Cardiac septum (tissue), 1 donor: Measurements from ENCODE around the gene HOXC9. TPM values are rescaled to one million over a fixed set of nuclear protein-coding genes. Genes with fewer than 3 reads are reported as not detected.
"Not testable (repeated sequence)": the region's sequence is repeated elsewhere in the genome, so short reads cannot be mapped to it uniquely, and the experiment has no call there.

ENCODE experiments used
- DNase-seq: peaks from one replicate; pipeline ENCODE4 v3.0.0-alpha.2; 2020; ENCODE audit warnings: low spot score
- intact Hi-C: fragments of 100-400 bp; cut with DNase I; formaldehyde crosslinking; loops from one replicate; pipeline ENCODE4 v1.14.0; 2022
- total RNA-seq: library from RNA; stranded (reverse); fragmentation: NEBNext Ultra II Directional; extraction: Animal tissue kit (Norgen Biotek cat#: 25700); gene quantifications from one replicate; pipeline ENCODE4 v1.2.1, GENCODE V29; 2021
- donor health status: DM: no; HTN: no; CAD: no.

HOXC9 gene
- total RNA-seq, 1 donor from 2014 or later: not detected

DNA sequence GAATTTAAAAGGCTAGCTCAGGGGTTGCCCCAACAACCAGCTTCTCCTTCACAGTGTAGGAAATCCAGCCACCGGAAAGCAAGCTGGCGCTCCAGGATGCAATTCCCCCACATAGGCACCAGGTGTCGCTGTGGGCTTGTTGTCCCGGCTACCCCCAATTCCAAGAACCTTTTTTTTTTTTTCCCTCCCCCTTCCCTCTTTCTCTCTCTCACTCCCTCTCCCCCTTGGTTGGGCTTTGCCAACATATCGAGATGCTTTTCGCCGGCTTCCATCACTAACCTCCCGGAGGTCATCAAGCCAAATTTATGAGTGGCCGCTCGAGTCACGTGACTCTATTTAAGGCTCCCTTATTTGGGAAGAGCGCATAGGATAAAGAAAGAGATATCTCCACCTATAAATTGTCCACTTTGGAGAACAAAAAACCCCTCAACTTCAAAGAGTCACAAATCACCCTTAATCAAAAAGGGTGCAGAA is 32.7 kb downstream of the HOXC9 start, which contains the start of gene HOXC5:
Gene HOXC5, plus strand, starts transcription at position 424 of the 474 bp plus-strand sequence. CDS start 73 bp downstream, outside the sequence.
- intact Hi-C loops: no loop called here
- no peak for DNase-seq

DNA sequence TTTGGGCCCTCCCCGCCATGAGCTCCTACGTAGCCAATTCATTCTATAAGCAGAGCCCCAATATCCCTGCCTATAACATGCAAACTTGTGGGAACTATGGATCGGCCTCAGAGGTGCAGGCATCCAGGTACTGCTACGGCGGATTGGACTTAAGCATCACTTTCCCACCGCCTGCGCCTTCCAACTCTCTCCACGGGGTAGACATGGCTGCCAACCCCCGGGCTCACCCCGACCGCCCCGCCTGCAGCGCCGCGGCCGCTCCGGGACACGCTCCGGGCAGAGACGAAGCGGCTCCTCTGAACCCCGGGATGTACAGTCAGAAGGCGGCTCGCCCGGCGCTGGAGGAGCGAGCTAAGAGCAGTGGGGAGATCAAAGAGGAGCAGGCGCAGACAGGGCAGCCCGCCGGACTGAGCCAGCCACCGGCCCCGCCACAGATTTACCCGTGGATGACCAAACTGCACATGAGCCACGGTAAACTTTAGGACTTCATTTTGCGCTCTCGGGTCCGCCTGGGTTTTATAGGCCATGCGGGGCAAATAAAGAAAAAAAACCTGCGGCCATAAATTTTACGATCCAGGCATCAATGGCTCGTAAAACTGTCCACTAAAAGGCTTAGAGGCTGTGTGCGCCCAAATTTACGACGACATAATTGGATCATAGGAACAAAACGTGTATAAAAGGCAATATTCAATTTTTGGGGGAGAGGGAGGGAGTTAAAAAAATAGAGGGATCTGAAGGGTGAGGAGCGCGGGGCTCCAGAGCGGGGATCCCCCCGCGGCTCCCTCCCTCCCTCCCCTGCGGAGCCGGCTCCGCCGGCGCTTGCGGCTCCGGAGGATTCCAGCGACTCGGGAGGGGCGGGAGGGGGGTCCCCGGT is 33.4 kb downstream of the HOXC9 start:
- intact Hi-C loops: no loop called here
- no peak for DNase-seq

DNA sequence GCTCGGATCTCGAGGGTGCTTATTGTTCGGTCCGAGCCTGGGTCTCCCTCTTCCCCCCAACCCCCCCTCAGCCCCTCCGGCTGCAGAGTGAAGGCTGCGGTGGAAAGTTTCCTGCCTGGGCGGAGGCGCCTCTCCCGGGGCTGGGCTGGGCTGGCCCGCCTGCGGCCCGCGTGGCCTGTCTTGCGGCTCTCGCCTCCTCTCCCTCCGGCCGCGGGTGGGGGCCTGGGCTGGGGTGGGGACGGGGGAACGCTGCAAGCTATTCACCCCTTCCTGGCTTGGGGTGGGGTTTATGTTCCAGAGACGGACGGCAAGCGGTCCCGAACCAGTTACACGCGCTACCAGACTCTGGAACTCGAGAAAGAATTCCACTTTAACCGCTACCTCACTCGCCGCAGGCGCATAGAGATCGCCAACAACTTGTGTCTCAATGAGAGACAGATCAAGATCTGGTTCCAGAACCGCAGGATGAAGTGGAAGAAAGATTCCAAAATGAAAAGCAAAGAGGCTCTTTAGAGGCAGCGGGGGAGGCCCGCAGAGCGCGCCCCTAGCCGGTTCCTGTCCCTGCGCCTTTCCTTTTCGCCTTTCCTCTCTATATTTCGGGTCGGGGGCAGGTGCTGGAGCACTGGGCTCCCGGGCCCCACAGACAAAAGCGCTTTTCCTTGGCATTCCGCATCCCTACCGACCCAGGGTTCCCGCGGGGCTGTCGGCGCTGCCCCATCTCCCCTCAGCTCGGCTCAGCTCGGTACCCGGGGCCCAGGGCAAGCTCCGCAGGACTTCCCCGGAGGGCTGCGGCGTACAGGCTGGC is 34.2 kb downstream of the HOXC9 start:
- DNase-seq: no peak
- intact Hi-C loops: no loop called here

DNA sequence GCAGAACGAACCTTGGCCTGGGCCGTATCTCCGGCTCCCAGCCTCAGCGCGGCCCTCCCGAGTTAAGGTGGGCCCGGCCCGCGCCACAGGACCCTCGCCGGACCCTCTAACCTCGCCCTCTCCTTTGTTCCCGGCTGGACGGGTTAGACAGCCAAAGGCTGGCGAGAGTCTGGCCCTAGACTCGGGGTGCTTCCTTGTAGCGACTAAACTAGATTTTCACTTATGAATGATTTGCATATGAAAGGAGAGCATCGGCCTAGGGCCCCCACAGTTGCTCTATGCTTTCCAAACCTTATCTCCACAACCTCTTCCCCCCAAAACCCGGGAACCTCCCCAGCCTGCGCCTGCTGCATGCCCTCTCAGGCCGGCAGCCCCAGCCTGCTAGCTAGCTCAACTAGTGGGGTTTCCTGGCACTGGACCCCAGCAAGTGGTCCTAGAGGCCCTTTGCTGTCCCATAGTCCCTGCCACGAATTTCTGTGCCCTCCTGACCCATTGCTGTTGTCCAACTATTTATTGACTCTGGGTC is 34.9 kb downstream of the HOXC9 start:
- intact Hi-C loops: no loop called here
- no peak for DNase-seq

DNA sequence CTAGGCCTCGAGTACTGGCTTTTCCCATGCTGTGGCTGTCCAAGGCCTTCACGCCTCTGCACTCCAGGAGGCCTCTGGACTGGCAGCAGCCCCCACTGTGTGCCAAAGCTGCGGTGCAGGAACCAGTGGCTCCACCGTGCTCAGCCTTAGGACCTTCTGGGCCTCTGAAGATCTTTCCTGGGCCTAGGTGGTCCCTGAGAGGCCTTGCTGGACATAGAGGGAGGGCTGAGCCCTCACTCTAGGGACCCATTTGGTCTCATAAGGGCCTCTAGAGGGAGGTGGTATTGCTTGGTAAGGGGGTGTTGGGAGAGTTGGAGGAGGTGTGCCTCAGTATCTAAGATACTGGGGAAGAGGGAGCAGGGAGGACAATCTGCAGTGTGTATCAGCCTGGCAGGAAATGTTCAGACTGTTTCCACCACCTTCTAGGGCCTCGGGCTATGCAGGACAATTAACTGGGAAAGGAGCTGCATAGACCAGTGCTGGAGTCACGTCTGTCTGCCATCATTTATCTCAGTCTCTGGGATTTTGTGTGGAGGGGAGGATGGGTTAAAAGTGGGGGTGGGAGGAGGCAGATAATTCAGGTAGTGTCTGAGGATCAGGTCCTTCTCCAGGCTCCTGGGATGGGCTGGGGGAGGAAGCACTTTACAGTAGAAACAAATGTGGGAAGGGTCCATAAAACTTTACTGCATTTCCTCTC is 35.8 kb downstream of the HOXC9 start:
- intact Hi-C loops: no loop called here
- no peak for DNase-seq

DNA sequence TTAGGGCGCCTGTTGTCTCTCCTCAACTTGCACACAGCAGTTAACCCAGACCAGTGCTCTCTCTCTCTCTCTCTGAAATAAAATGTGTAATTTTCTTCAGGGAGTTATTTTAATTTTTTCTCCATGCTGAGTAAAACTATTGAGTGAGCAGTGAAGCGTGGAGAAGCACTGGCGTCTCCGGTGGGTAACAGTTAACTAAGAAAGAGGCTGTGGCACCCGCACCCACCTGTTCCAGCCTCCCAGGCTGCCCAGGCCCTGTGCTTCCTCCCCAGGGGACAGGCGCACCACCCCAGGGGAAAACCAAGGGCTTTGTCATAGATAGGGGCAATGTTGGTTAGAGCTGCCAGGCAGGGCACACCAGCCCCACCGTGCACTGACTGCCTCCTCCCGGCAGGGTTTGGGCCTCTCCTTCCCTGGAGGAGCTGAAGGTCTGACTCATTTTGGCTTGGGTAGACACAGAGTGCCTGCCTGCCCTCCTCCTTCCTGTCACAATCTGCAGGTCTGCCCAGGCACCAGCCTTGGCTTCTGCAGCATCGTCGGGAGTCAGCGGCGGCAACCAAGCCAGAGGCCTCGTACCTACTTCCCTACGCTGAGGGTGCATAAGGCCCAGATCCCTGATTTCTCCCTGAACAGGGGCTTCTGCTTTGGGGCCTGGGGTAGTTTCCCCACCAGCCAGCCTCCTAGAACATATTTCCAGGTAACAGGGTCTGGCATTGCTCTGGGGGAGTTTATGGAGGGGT is 36.8 kb downstream of the HOXC9 start:
- intact Hi-C loops: no loop called here
- no peak for DNase-seq

DNA sequence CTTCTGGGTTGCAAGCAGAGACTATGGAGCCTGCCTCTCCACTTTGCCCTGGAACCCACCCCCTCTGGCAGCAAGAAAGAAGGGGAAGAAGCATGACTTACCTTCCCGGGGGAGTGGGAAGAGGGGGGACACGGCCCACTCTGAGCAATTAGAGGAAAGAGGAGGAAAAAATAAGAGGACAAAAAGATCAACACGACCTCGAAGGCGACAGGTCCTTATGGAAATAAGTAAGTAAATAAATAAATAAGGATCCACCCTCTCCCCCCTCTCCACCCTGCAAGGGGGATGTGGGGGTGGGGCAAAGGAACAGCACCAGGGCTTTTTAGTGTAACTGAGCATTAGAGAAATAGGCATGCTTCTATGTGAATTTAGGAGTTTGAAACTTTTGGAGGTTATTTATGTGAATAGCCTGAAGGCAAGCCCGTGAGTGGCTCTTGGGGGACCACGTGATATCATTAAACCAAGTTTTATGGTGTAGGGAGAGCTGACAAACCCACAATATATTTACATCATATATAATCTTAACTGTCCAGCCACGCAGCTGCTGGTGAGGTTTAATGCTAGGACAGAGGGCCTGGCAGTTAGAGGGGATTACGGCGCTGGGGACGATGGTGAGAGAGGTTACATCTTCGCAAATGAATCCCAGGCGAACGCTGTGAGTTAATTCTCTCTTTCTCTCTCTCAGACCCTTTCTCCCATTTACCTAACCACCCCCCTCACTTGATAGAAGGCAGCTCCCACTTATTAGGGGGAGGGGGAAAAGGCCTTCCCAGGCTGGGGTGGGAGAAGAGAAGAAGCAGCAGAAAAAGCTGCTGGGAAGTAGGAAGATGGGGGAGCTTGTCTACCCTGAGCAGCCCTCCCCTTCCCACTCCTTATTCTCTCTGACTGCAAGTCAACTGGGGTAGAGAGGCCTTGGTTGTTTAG is 37.7 kb downstream of the HOXC9 start:
- intact Hi-C loops: no loop called here
- DNase-seq: no peak

DNA sequence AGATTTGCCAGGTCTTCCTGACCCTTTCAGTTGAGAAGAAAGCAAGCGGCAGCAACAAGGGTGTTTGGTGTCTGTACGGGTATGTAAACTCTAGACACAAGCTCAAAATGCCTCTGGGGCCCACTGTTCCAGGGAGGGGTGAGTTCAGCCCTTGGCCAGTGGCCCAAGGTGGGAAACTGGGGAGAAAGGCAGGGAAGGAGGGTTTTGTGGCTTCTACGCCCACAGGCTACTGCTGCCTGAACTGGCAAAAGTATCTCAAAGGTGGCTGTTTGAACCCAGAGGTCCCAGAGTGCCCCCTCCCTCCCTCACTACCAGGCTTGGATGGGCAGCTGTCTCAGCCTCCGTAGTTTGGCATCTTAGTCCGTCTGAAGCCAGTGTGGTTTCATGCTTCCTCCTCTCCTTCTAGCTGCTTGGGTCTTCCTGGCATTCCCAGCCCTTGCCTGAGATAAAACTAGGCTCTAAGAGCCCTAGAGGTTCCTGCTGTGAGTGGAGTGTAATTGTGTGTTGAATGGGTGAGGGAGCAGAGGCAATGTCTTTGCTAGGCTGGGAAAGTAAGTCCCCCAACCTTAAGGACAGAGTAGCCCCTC is 38.4 kb downstream of the HOXC9 start:
- no peak for DNase-seq
- intact Hi-C loops: no loop called here

DNA sequence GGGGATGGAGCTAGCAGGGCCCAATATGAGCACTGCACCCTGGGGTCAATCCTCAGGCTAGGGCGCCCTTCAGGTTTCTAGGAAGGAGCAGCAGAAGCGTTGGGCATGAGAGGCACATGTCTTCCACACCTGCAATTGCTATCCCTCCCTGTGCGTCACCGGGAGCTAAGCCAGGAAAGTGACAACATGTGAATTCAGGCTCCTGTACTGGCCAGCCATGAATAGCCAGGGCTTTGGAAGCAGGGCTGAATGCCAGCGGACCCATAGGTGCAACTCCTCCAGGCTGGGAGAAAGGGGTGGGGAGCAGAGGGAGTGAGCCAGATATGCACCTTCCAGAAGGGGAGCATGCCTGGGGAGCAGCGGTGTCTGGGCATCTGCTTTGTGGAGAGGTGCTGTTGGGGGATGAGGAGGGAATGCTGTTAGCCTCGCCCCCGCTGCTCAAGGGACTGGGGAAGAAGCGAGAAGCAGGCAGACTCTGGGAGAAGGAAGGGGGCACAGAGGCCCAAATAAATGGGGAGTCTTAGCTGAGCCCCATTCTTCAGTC is 39.0 kb downstream of the HOXC9 start:
- no peak for DNase-seq
- intact Hi-C loops: no loop called here

DNA sequence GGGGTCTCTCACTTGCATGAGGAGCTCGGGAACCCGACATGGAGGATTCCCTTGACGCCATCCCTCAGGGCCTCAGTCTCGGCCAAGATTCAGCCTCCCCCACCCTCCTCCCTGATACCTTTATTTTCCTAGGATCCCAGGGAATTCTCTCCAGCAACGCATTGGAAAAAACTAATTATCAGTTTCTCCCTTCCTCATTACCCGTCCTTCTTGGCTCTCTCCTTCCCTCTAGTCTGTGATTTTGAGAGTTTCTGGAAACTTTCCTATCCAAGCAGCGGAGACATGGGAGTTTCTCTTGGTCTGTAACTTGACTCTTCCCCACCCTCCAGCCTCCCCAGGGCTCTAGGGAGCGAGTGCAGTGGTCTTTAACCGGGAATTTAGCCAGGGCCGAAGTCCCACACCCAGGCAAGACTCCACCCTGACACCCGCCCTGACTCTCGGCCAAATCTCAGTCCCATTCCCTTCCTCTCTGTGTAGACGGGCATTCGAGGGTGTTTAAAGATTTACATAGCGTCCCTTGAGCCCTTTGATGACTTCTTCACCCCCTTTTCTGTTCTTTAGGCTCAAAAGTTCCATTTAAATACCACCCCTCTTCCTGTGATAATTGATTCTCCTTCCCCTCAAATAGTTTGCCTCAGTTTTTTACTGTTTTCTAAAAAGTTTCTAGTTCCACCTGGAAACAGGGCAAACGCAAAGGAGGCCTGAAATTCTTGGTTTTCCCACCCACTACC is 39.6 kb downstream of the HOXC9 start:
- no peak for DNase-seq
- intact Hi-C loops: no loop called here

DNA sequence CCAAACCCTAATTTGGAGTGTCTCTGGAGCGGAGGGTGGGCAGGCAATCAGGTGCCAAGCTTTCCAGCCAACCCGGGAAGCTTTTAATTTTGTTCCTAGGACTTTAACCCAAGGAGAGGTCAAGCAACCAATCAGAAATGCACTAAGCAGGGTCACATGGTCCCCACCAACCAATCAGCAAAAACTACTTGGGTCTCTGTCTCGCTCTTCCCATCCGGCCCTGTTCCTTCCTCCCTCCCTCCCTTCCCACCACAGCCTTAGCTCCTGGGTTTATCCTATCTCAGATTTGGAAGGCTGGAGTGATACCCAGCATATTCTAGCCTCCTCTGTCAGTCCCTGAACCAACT is 40.2 kb downstream of the HOXC9 start:
- DNase-seq: no peak
- intact Hi-C loops: no loop called here

DNA sequence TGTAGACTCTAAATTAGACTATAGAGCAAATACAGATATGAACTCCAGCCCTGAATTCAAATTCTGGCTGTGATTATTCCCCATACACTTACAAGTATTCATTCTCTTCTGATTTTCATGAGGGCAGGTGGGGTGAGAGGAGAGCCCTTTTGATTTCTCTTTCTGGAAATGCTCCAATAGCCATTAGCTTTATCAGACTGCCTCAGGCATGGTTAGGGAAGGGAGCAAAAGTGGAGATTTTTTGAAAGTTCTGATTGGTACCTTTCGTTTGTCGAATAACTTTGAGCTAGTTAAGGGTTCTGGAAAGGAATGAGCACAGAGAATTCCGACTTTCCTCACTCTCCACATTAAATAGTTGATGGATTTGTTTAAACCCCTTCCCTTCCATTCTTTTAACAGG is 40.7 kb downstream of the HOXC9 start:
- intact Hi-C loops: no loop called here
- no peak for DNase-seq

DNA sequence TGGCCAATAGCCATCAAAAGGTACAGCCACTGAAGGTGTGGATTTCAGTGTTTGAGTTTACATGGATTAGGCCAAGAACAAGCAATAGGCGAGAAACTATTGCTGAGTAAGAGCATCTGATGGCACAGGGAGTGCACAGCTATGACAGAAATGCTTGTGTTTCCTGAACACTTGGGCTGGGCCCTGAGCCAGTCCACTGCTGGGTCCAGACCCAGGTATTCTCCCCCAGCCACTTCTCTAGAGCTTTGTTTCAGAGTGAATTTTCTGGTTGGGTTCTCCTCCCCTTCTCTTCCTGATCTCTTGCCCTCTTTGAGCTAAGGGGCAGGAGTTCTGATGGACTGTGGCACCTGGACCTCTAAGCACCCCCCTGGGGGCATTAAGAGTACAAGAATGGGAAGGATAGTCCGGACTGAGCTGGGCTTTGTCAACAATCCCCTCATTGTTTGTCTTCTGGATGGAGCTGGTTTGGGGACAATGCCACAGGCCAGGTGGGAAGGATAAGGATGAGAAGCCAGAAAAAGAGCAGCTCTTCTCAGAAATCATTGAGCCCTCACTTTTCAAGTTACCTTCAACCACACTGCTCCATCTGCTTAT is 41.2 kb downstream of the HOXC9 start:
- no peak for DNase-seq
- intact Hi-C loops: no loop called here

DNA sequence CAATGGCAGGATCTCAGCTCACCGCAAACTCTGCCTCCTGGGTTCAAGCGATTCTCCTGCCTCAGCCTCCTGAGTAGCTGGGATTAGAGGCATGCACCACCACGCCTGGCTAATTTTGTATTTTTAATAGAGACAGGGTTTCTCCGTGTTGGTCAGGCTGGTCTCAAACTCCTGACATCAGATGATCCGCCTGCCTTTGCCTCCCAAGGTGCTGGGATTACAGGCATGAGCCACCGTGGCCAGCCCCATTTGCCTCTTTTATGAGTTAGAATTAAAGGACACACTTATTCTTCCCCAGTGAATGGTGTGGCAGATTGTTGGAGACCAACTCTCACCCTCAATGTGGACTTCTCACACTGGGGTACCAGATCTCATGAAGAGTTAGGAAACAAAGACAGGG is 42.1 kb downstream of the HOXC9 start:
- intact Hi-C loops, DNase-seq: not testable (repeated sequence)

DNA sequence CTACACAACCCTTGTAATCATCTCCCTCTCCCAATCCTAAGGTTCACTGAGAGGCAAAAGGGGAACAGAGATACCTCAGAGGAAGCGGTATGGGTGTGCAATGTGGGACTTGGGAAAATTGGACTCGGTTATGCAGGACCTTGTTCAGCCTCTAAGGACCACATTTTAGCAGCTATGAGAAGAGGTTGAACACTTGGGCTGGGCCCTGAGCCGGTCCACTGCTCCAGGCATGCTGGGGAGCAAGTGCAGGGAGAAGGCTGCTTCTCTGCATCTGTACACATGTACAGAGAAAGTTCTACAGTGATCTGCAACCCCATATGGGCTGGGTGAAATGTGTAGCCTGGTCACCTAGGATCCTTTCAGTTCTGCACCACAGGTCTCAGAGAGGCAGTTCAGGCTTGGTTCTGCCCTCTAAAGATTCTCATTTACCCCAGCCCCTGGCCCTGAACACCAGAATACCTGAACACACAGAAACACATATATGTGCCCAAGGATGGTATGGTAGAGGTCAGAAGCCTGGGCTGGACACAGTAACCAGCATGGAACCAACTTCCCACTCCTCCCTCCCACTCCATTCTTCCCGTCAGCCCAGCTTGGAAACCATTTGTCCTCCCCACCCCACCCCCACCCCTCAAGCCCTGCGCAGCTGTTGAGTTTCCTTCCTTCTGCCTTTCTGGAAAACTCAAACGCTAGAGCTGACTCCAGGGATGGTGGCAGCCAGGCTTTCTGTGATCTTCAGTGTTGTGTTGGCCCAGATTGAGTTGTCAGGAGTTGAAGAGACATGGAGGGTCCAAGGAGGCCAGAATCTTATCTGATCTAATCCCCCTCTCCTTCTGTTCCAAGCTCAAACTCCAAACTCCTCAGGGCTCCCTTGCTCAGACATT is 43.3 kb downstream of the HOXC9 start:
- intact Hi-C loops: no loop called here
- no peak for DNase-seq
